ENCODE data around the gene TMPRSS6.

TMPRSS6 gene

DNA sequence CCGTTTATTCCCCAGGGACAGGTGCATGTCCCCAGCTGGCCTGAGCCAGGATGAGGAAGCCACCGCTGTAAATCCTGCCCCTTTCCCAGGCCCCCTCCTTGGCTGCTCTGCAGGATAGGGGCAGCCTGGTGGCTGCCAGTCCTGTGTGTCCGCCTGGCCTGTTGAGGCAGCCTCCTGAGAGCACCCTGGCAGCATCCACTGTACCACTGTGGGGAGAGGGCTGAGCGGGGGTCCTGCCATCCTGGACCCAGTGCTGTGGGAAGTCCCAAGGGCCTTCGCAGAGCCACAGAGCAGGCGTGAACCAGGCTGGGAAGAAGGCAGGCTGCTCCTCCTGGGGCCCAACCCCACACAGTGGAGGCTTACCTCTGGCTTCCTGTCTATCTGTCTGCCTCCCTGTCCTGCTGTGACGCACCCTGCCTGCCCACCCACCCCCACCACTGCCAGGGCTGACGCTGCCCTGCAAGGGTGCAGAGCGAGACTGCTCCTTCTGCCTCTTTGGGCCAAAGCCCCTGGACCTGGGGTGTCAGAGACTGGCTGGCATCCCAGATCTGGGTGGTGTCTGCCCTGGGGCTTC, 49.5 kb downstream of the TMPRSS6 start:
- no peak for DNase-seq (ENCODE audit: low read depth, low spot score)
- Histone ChIP-seq H3K9ac (ENCODE audit: insufficient read length, low read depth) (no peak overlapping the region), H3K9me3 (ENCODE audit: insufficient read depth, low read length) (no peaks in the 10 kb centered on the region), H3K4me3 (ENCODE audit: insufficient read length, low read depth) (no peak overlapping the region), H3K4me1 (ENCODE audit: insufficient read depth, insufficient read length) (peaks cover 18% of the 10 kb centered on the region), H3K27me3 (ENCODE audit: insufficient read depth, insufficient read length) (no peaks in the 10 kb centered on the region), H3K36me3 (ENCODE audit: insufficient read depth, insufficient read length, low read length) (peaks cover 50% of the 10 kb centered on the region)
- TF ChIP-seq YY1 (IDR thresholded peaks at IDR 0.05; ENCODE audit: insufficient read depth, insufficient read length) (no peak), SUZ12 (IDR thresholded peaks at IDR 0.05; ENCODE audit: extremely low read depth, insufficient read depth, insufficient read length) (no peak), ZNF274 (IDR thresholded peaks at IDR 0.05; ENCODE audit: low read depth, low read length) (no peak)

GRCh38 chr22:37058917-37059701, 50.4 kb downstream of the TMPRSS6 start:
- Histone ChIP-seq H3K36me3 (ENCODE audit: insufficient read depth, insufficient read length, low read length) (peaks cover 52% of the 10 kb centered on the region), H3K4me1 (ENCODE audit: insufficient read depth, insufficient read length) (peaks cover 18% of the 10 kb centered on the region)

GRCh38 chr22:37057796-37058510, 51.6 kb downstream of the TMPRSS6 start:
- Histone ChIP-seq H3K4me3 (ENCODE audit: insufficient read length, low read depth) (no peak overlapping the region), H3K27me3 (ENCODE audit: insufficient read depth, insufficient read length) (no peaks in the 10 kb centered on the region), H3K9ac (ENCODE audit: insufficient read length, low read depth) (no peak overlapping the region), H3K9me3 (ENCODE audit: insufficient read depth, low read length) (no peaks in the 10 kb centered on the region), H3K4me1 (ENCODE audit: insufficient read depth, insufficient read length) (peaks cover 16% of the 10 kb centered on the region), H3K36me3 (ENCODE audit: insufficient read depth, insufficient read length, low read length) (peaks cover 62% of the 10 kb centered on the region)
- TF ChIP-seq YY1 (IDR thresholded peaks at IDR 0.05; ENCODE audit: insufficient read depth, insufficient read length) (no peak), ZNF274 (IDR thresholded peaks at IDR 0.05; ENCODE audit: low read depth, low read length) (no peak), SUZ12 (IDR thresholded peaks at IDR 0.05; ENCODE audit: extremely low read depth, insufficient read depth, insufficient read length) (no peak)
- DNase-seq (ENCODE audit: low read depth, low spot score), result no peak

More at GRCh38 chr22:37058917-37059701, 50.4 kb downstream of the TMPRSS6 start:
- Histone ChIP-seq H3K9me3 (ENCODE audit: insufficient read depth, low read length) (no peaks in the 10 kb centered on the region), H3K27me3 (ENCODE audit: insufficient read depth, insufficient read length) (no peaks in the 10 kb centered on the region), H3K9ac (ENCODE audit: insufficient read length, low read depth) (no peak overlapping the region), H3K4me3 (ENCODE audit: insufficient read length, low read depth) (no peak overlapping the region)
- no peak for TF ChIP-seq SUZ12 (IDR thresholded peaks at IDR 0.05; ENCODE audit: extremely low read depth, insufficient read depth, insufficient read length)
- TF ChIP-seq ZNF274 (IDR thresholded peaks at IDR 0.05; ENCODE audit: low read depth, low read length), result no peak
- TF ChIP-seq YY1 (IDR thresholded peaks at IDR 0.05; ENCODE audit: insufficient read depth, insufficient read length), result no peak
- no peak for DNase-seq (ENCODE audit: low read depth, low spot score)

DNA sequence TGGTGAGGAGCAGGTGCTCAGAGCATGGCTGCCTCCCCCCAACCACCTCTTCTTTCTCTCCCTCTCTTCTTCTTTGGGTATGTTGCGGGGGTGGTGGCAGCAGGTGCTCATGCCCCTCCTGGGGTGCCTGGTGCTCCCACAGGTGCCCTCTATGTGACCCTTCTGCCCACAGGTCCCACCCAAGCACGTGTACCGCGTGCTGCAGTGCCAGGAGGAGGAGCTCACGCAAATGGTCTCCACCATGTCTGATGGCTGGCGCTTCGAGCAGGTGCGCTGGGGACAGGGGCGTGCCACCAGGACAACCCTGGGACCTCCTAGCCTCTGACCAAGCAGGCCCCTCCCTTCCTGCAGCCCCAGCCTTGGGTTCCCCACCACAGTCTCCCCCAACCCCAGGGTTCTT, 52.3 kb downstream of the TMPRSS6 start:
- no peaks in the 10 kb centered on the region for H3K9me3 ChIP-seq (ENCODE audit: insufficient read depth, low read length)
- no peak overlapping the region for H3K4me3 ChIP-seq (ENCODE audit: insufficient read length, low read depth)
- no peak for DNase-seq (ENCODE audit: low read depth, low spot score)
- TF ChIP-seq SUZ12 (IDR thresholded peaks at IDR 0.05; ENCODE audit: extremely low read depth, insufficient read depth, insufficient read length) (no peak), ZNF274 (IDR thresholded peaks at IDR 0.05; ENCODE audit: low read depth, low read length) (no peak), YY1 (IDR thresholded peaks at IDR 0.05; ENCODE audit: insufficient read depth, insufficient read length) (no peak)
- no peak overlapping the region for H3K9ac ChIP-seq (ENCODE audit: insufficient read length, low read depth)
- peaks cover 10% of the 10 kb centered on the region for H3K4me1 ChIP-seq (ENCODE audit: insufficient read depth, insufficient read length)
- H3K36me3 ChIP-seq (ENCODE audit: insufficient read depth, insufficient read length, low read length), result peaks cover 65% of the 10 kb centered on the region
- no peaks in the 10 kb centered on the region for H3K27me3 ChIP-seq (ENCODE audit: insufficient read depth, insufficient read length)

- H3K4me3 ChIP-seq (ENCODE audit: insufficient read length, low read depth), result no peak overlapping the region
- peaks cover 65% of the 10 kb centered on the region for H3K36me3 ChIP-seq (ENCODE audit: insufficient read depth, insufficient read length, low read length)
- H3K27me3 ChIP-seq (ENCODE audit: insufficient read depth, insufficient read length), result no peaks in the 10 kb centered on the region
- TF ChIP-seq YY1 (IDR thresholded peaks at IDR 0.05; ENCODE audit: insufficient read depth, insufficient read length), result no peak
- TF ChIP-seq ZNF274 (IDR thresholded peaks at IDR 0.05; ENCODE audit: low read depth, low read length), result no peak
- TF ChIP-seq SUZ12 (IDR thresholded peaks at IDR 0.05; ENCODE audit: extremely low read depth, insufficient read depth, insufficient read length), result no peak
- no peak overlapping the region for H3K9ac ChIP-seq (ENCODE audit: insufficient read length, low read depth)
- peaks cover 3% of the 10 kb centered on the region for H3K4me1 ChIP-seq (ENCODE audit: insufficient read depth, insufficient read length)
- H3K9me3 ChIP-seq (ENCODE audit: insufficient read depth, low read length), result no peaks in the 10 kb centered on the region
- DNase-seq (ENCODE audit: low read depth, low spot score), result no peak
Measured at GRCh38 chr22:37056246-37056645, 53.3 kb downstream of the TMPRSS6 start.

DNA sequence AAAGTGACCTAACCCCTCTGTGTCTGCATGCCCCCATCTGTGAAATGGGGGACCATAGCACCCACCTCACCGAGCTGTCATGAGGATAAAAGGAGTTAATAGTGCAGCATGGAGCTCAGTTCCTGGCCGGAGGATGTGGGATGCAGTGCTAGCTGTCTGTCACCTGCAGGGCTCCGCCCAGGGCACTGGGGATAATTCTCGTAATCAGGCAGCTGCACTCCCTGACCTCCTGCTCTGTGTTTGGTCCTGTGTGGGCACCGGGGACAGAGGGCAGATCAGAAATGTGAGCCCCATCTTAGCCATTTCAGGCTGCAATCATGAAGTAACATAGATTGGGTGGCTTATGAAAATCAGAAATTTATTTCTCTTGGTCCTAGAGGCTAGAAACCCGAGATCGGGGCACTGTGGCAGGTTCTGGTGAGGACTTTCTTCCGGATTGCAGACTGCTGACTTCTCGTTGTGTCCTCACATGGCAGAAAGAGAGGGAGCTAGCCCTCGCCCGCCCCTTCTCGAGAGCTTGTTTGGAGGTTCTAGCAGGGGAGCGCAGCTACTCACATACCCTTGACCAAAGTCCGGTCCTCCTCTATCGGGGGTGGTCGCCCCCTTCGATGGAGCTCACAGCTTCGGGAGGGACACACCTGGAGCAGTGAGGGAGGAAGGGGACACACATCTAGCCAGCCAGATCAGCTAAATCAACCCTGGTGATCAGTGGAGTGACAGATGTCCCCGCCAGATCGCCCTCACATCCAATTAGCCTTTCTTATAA, 54.7 kb downstream of the TMPRSS6 start:
- DNase-seq (ENCODE audit: low read depth, low spot score), result no peak
- H3K4me3 ChIP-seq (ENCODE audit: insufficient read length, low read depth), result no peak overlapping the region
- H3K9ac ChIP-seq (ENCODE audit: insufficient read length, low read depth), result no peak overlapping the region
- H3K27me3 ChIP-seq (ENCODE audit: insufficient read depth, insufficient read length), result no peaks in the 10 kb centered on the region
- peaks cover 51% of the 10 kb centered on the region for H3K36me3 ChIP-seq (ENCODE audit: insufficient read depth, insufficient read length, low read length)
- H3K4me1 ChIP-seq (ENCODE audit: insufficient read depth, insufficient read length), result peaks cover 3% of the 10 kb centered on the region
- H3K9me3 ChIP-seq (ENCODE audit: insufficient read depth, low read length), result no peaks in the 10 kb centered on the region
- no peak for TF ChIP-seq ZNF274 (IDR thresholded peaks at IDR 0.05; ENCODE audit: low read depth, low read length)
- TF ChIP-seq YY1 (IDR thresholded peaks at IDR 0.05; ENCODE audit: insufficient read depth, insufficient read length), result no peak
- TF ChIP-seq SUZ12 (IDR thresholded peaks at IDR 0.05; ENCODE audit: extremely low read depth, insufficient read depth, insufficient read length), result no peak

Data from NT2/D1 (cell line).